Measurements from ENCODE around the gene FAM228A.

FAM228A gene

GRCh38 chr2:24225499-24226242, 50.8 kb downstream of the FAM228A start:
- no peaks in the 10 kb centered on the region for H3K9me3 ChIP-seq (ENCODE audit: low read depth, low read length)
- no peak overlapping the region for H3K27ac ChIP-seq
- no peak overlapping the region for H3K9ac ChIP-seq (ENCODE audit: insufficient read length)
- no peak overlapping the region for H3K4me3 ChIP-seq
- DNase-seq (ENCODE audit: low read depth, low spot score): no peak
- TF ChIP-seq EZH2 (IDR thresholded peaks at IDR 0.05): no peak
- no peak for TF ChIP-seq POLR2AphosphoS5 (IDR thresholded peaks at IDR 0.05; ENCODE audit: borderline replicate concordance, low read depth, low read length)
- no peaks in the 10 kb centered on the region for H3K36me3 ChIP-seq (ENCODE audit: insufficient read depth, low read length)

- H3K9me3 ChIP-seq (ENCODE audit: low read depth, low read length): no peaks in the 10 kb centered on the region
- no peak for DNase-seq (ENCODE audit: low read depth, low spot score)
- no peak overlapping the region for H3K4me3 ChIP-seq
- no peak for TF ChIP-seq FOXP2 (optimal IDR thresholded peaks at IDR 0.05; ENCODE audit: control extremely low read depth, extremely low read length, insufficient read depth)
- TF ChIP-seq POLR2AphosphoS5 (IDR thresholded peaks at IDR 0.05; ENCODE audit: borderline replicate concordance, low read depth, low read length): no peak
- TF ChIP-seq EZH2 (IDR thresholded peaks at IDR 0.05): no peak
- H3K36me3 ChIP-seq (ENCODE audit: insufficient read depth, low read length): no peaks in the 10 kb centered on the region
- H3K27ac ChIP-seq: no peak overlapping the region
- no peak overlapping the region for H3K9ac ChIP-seq (ENCODE audit: insufficient read length)
These were observed 53.6 kb downstream of the FAM228A start for GRCh38 chr2:24228470-24228869.

GRCh38 chr2:24231461-24231881, 56.6 kb downstream of the FAM228A start:
- no peak for DNase-seq (ENCODE audit: low read depth, low spot score)
- Histone ChIP-seq H3K36me3 (ENCODE audit: insufficient read depth, low read length) (no peaks in the 10 kb centered on the region), H3K27ac (no peak overlapping the region), H3K4me3 (no peak overlapping the region), H3K9ac (ENCODE audit: insufficient read length) (no peak overlapping the region), H3K9me3 (ENCODE audit: low read depth, low read length) (no peaks in the 10 kb centered on the region)
- TF ChIP-seq EZH2 (IDR thresholded peaks at IDR 0.05) (no peak), POLR2AphosphoS5 (IDR thresholded peaks at IDR 0.05; ENCODE audit: borderline replicate concordance, low read depth, low read length) (no peak), FOXP2 (optimal IDR thresholded peaks at IDR 0.05; ENCODE audit: control extremely low read depth, extremely low read length, insufficient read depth) (no peak)

- Histone ChIP-seq H3K9me3 (ENCODE audit: low read depth, low read length) (no peaks in the 10 kb centered on the region), H3K27ac (no peak overlapping the region), H3K4me3 (no peak overlapping the region), H3K9ac (ENCODE audit: insufficient read length) (no peak overlapping the region), H3K36me3 (ENCODE audit: insufficient read depth, low read length) (no peaks in the 10 kb centered on the region)
- TF ChIP-seq FOXP2 (optimal IDR thresholded peaks at IDR 0.05; ENCODE audit: control extremely low read depth, extremely low read length, insufficient read depth) (no peak), POLR2AphosphoS5 (IDR thresholded peaks at IDR 0.05; ENCODE audit: borderline replicate concordance, low read depth, low read length) (no peak), EZH2 (IDR thresholded peaks at IDR 0.05) (no peak)
- no peak for DNase-seq (ENCODE audit: low read depth, low spot score)
These were observed 58.5 kb downstream of the FAM228A start for GRCh38 chr2:24233321-24233720.

- Histone ChIP-seq H3K9ac (ENCODE audit: insufficient read length) (no peak overlapping the region), H3K9me3 (ENCODE audit: low read depth, low read length) (no peaks in the 10 kb centered on the region), H3K36me3 (ENCODE audit: insufficient read depth, low read length) (no peaks in the 10 kb centered on the region), H3K4me3 (no peak overlapping the region), H3K27ac (no peak overlapping the region)
- TF ChIP-seq POLR2AphosphoS5 (IDR thresholded peaks at IDR 0.05; ENCODE audit: borderline replicate concordance, low read depth, low read length) (no peak), FOXP2 (optimal IDR thresholded peaks at IDR 0.05; ENCODE audit: control extremely low read depth, extremely low read length, insufficient read depth) (no peak), EZH2 (IDR thresholded peaks at IDR 0.05) (no peak)
- DNase-seq (ENCODE audit: low read depth, low spot score): no peak
These were observed 62.5 kb downstream of the FAM228A start for GRCh38 chr2:24237313-24237712.

- no peak overlapping the region for H3K27ac ChIP-seq
- no peak for DNase-seq (ENCODE audit: low read depth, low spot score)
- TF ChIP-seq EZH2 (IDR thresholded peaks at IDR 0.05) (no peak), FOXP2 (optimal IDR thresholded peaks at IDR 0.05; ENCODE audit: control extremely low read depth, extremely low read length, insufficient read depth) (no peak), POLR2AphosphoS5 (IDR thresholded peaks at IDR 0.05; ENCODE audit: borderline replicate concordance, low read depth, low read length) (no peak)
- H3K36me3 ChIP-seq (ENCODE audit: insufficient read depth, low read length): no peaks in the 10 kb centered on the region
- H3K9ac ChIP-seq (ENCODE audit: insufficient read length): no peak overlapping the region
- no peaks in the 10 kb centered on the region for H3K9me3 ChIP-seq (ENCODE audit: low read depth, low read length)
- H3K4me3 ChIP-seq: no peak overlapping the region
These were observed 63.3 kb downstream of the FAM228A start for GRCh38 chr2:24238158-24238557.

GRCh38 chr2:24239553-24239952, 64.7 kb downstream of the FAM228A start:
- H3K27ac ChIP-seq: no peak overlapping the region
- H3K4me3 ChIP-seq: no peak overlapping the region
- DNase-seq (ENCODE audit: low read depth, low spot score): no peak
- H3K9ac ChIP-seq (ENCODE audit: insufficient read length): no peak overlapping the region
- no peaks in the 10 kb centered on the region for H3K36me3 ChIP-seq (ENCODE audit: insufficient read depth, low read length)
- TF ChIP-seq POLR2AphosphoS5 (IDR thresholded peaks at IDR 0.05; ENCODE audit: borderline replicate concordance, low read depth, low read length) (no peak), FOXP2 (optimal IDR thresholded peaks at IDR 0.05; ENCODE audit: control extremely low read depth, extremely low read length, insufficient read depth) (no peak), EZH2 (IDR thresholded peaks at IDR 0.05) (no peak)
- no peaks in the 10 kb centered on the region for H3K9me3 ChIP-seq (ENCODE audit: low read depth, low read length)
